Measurements from ENCODE around the gene SELENON. TPM values are rescaled to one million over a fixed set of nuclear protein-coding genes. Genes with fewer than 3 reads are reported as not detected.

The SELENON gene
- total and polyA plus RNA-seq, 2 of the 8 experiments (the other 6 are each of a cell fraction or from before 2014, with no cell fraction given), result 43.0 to 77.6 TPM

- Histone ChIP-seq H4K20me1 (replicated peaks in 1 of 2; ENCODE audit: control insufficient read depth in 1 of 2, insufficient read depth in 2 of 2, low read length in 2 of 2) (peaks cover 13% of the 10 kb centered on the region in 2 experiments), H3K79me2 (ENCODE audit: control insufficient read depth in 1 of 2, insufficient read depth in 2 of 2, low read length in 2 of 2) (peaks cover 0 to 3% of the 10 kb centered on the region in 2 experiments; a peak in 1 of 4 replicates), H2AFZ (ENCODE audit: low read length) (no peak overlapping the region), H3K79me1 (ENCODE audit: low read depth, low read length) (peaks cover 8% of the 10 kb centered on the region; the same call in 1 of the 2 replicates), H3K4ac (replicated peaks; ENCODE audit: insufficient read length, low read depth, low read length) (no peak overlapping the region), H4K8ac (ENCODE audit: extremely low read depth, insufficient read depth, low read length) (no peak overlapping the region), H3K27me3 (replicated peaks in 1 of 4; ENCODE audit: control insufficient read depth in 3 of 4, extremely low read depth in 1 of 4, insufficient read depth in 3 of 4, low read length in 3 of 4) (peaks cover 0 to 6% (median 2%) of the 10 kb centered on the region in 4 experiments; a peak in 4 of 7 replicates), H4K5ac (ENCODE audit: insufficient read length, low read depth, low read length) (no peak overlapping the region), H3K18ac (ENCODE audit: extremely low read depth, low read length) (0 out of 2 replicates have a peak overlapping the region, but pooled peaks have one; percentile 34), H3K4me1 (replicated peaks in 1 of 4; ENCODE audit: control insufficient read depth in 3 of 4, insufficient read depth in 4 of 4, low read length in 3 of 4) (peaks cover 12 to 25% (median 15%) of the 10 kb centered on the region in 4 experiments), H3K23ac (ENCODE audit: insufficient read length) (no peak overlapping the region), H3K56ac (replicated peaks; ENCODE audit: insufficient read length, low read depth, low read length) (no peak overlapping the region), H3K14ac (ENCODE audit: insufficient read length) (no peak overlapping the region), H2BK15ac (ENCODE audit: low read length) (no peak overlapping the region), H3K27ac (ENCODE audit: low read depth, low read length) (no peak overlapping the region), H4K91ac (replicated peaks; ENCODE audit: insufficient read length, low read length) (no peak overlapping the region), H2BK5ac (ENCODE audit: low read depth, low read length) (0 out of 2 replicates have a peak overlapping the region, but pooled peaks have one; percentile 62), H3K4me3 (ENCODE audit: extremely low read depth in 1 of 4, insufficient read depth in 2 of 4, low read depth in 3 of 4, low read length in 4 of 4) (no peak overlapping the region), H2AK5ac (ENCODE audit: low read depth, low read length) (no peak overlapping the region), H3K9me3 (ENCODE audit: insufficient read depth in 2 of 2, low read depth in 1 of 2, low read length in 1 of 2) (no peaks in the 10 kb centered on the region), H3K9ac (replicated peaks in 1 of 4; ENCODE audit: extremely low read depth in 1 of 4, low read depth in 3 of 4, low read length in 3 of 4) (no peak overlapping the region), H3K4me2 (ENCODE audit: insufficient read depth in 1 of 2, low read depth in 2 of 2, low read length in 2 of 2) (peak overlapping the region in 1 of 2 experiments; percentile 90; a peak in 2 of 4 replicates), H2BK12ac (ENCODE audit: low read depth, low read length) (0 out of 2 replicates have a peak overlapping the region, but pooled peaks have one; percentile 75), H3K23me2 (ENCODE audit: low read depth, low read length) (peaks cover 12% of the 10 kb centered on the region), H2BK20ac (ENCODE audit: low read length) (no peak overlapping the region), H2BK120ac (replicated peaks; ENCODE audit: low read depth, low read length) (no peak overlapping the region), H3K36me3 (ENCODE audit: control insufficient read depth in 2 of 4, insufficient read depth in 4 of 4, low read length in 3 of 4) (peaks cover 0 to 7% (median 0%) of the 10 kb centered on the region in 4 experiments; a peak in 2 of 8 replicates)
- peak; percentile 41 to 58 (median 44); a peak in 3 of 4 replicates for TF ChIP-seq CTCF (IDR thresholded peaks at IDR 0.05; ENCODE audit: control extremely low read depth in 1 of 3, insufficient read depth in 1 of 3, low read depth in 1 of 3, low read length in 3 of 3)
- TF ChIP-seq RBBP5 (IDR thresholded peaks at IDR 0.05; ENCODE audit: borderline replicate concordance, low read depth, low read length), result no peak
- 0 out of 2 replicates have a peak, but pooled peaks have one; percentile 37 for TF ChIP-seq TEAD4 (IDR thresholded peaks at IDR 0.05; ENCODE audit: low read depth, low read length)
- peak; percentile 30 to 48; a peak in 3 of 4 replicates for TF ChIP-seq RAD21 (IDR thresholded peaks at IDR 0.05 in 1 of 2, conservative IDR thresholded peaks at IDR 0.05 in 1 of 2; ENCODE audit: low read depth in 2 of 2, low read length in 2 of 2)
- DNase-seq (ENCODE audit: low read depth in 1 of 2, low spot score in 2 of 2) (no peak), FAIRE-seq (peak; percentile 36)
- POLR2A ChIA-PET (ENCODE audit: partially characterized antibody), result interaction anchor here (0.6 to 5.5 kb wide), 7 partner anchors 8 to 370 kb away, joined by 3 to 32 read pairs (median 3); no protein-coding TSS in a partner anchor
- 46% methylated on average over 8 of the region's 8 CpGs; no CpG with 5 or more reads in 1 of the 2 experiments for WGBS, 2 experiments (ENCODE audit: extremely low coverage in 1 of 2, insufficient coverage in 1 of 2, insufficient read length in 1 of 2, insufficient replicate concordance in 2 of 2, low coverage in 1 of 2, low lambda C conversion rate in 2 of 2, missing lambda C conversion rate in 1 of 2)
- CTCF ChIA-PET (ENCODE audit: partially characterized antibody), result interaction anchor here (0.7 to 3.8 kb wide), 17 partner anchors 10 to 329 kb away, joined by 3 to 20 read pairs (median 3); no protein-coding TSS in a partner anchor
These were observed 18.0 kb downstream of the SELENON start for GRCh38 chr1:25817840-25818501.

Measured in H1 (cell line).